Esophagus muscularis mucosa (tissue), 4 donors: ENCODE measurements around the gene OSBPL9. TPM values are rescaled to one million over a fixed set of nuclear protein-coding genes. Genes with fewer than 3 reads are reported as not detected.

Experiments
- DNase-seq: peaks from one replicate; pipeline ENCODE4 v3.0.0-alpha.2; 2017; ENCODE audit errors: extremely low spot score
- H3K27ac ChIP-seq, 4 donors: fragments of 200-600 bp; sonication (generic); replicated peaks in 1 of 4; 1 replicate in 3 of 4; 2 replicates in 1 of 4; pipeline ENCODE4 v1.5.1; 2016 to 2019; ENCODE audit warnings: mild to moderate bottlenecking in 1 of 4
- H3K27me3 ChIP-seq, 4 donors: fragments of 200-600 bp; sonication (generic); one replicate each; pipeline versions ENCODE4 v1.5.1 to v1.6.0; 2016 to 2019
- H3K36me3 ChIP-seq, 4 donors: fragments of 200-600 bp; sonication (generic); one replicate each; pipeline ENCODE4 v1.5.1; 2016 to 2019
- H3K4me1 ChIP-seq, 4 donors: fragments of 200-600 bp; sonication (generic); one replicate each; pipeline ENCODE4 v1.5.1; 2016 to 2019
- H3K4me3 ChIP-seq, 4 donors: fragments of 200-600 bp; sonication (generic); 1 replicate in 2 of 4; 2 replicates in 2 of 4; pipeline ENCODE4 v1.5.1; 2016 to 2019; ENCODE audit warnings: mild to moderate bottlenecking in 4 of 4, moderate library complexity in 1 of 4
- H3K9me3 ChIP-seq, 4 donors: fragments of 200-600 bp; sonication (generic); 1 replicate in 3 of 4; 2 replicates in 1 of 4; pipeline ENCODE4 v1.5.1; 2016 to 2019
- EP300 ChIP-seq: sonication (generic); formaldehyde crosslinking; IDR thresholded peaks from one replicate; pipeline ENCODE4 v1.6.1; 2017; ENCODE audit warnings: antibody characterized with exemption
- POLR2A ChIP-seq: fragments of 450-650 bp; IDR thresholded peaks from one replicate; pipeline ENCODE4 v1.6.1; 2017; ENCODE audit warnings: antibody characterized with exemption, moderate library complexity, mild to moderate bottlenecking, low read depth
- POLR2AphosphoS5 ChIP-seq, 2 donors: sonication (generic); formaldehyde crosslinking; IDR thresholded peaks; one replicate each; pipeline ENCODE4 v1.6.1; 2017; ENCODE audit warnings: antibody characterized with exemption in 2 of 2
- WGBS: methylation state at CpG from one replicate; pipeline ENCODE4 v1.1.5; 2018; 5-methylcytosine and 5-hydroxymethylcytosine counted together
- intact Hi-C: fragments of 100-400 bp; cut with DNase I; formaldehyde crosslinking; loops from one replicate; pipeline ENCODE4 v1.15.1; 2023
- total RNA-seq, 4 donors: library from RNA; depleted of rRNA; stranded (reverse); fragments of >200 nt; gene quantifications; one replicate each; pipeline versions ENCODE4 v1.1.0 to v1.2.1, GENCODE V29; 2016
- TF ChIP-seq, protein P1 (sequence below), 3 experiments: fragments of 200-600 bp in 2 of 3; fragments of 450-650 bp in 1 of 3; sonication (generic) in 2 of 3; IDR thresholded peaks; one replicate each; pipeline ENCODE4 v1.5.1; 2017 to 2019; ENCODE audit warnings: antibody characterized with exemption in 3 of 3, mild to moderate bottlenecking in 2 of 3, moderate library complexity in 1 of 3

Gene OSBPL9
- total RNA-seq, 4 donors from 2014 or later = 66.8 to 84.5 (median 75.9) TPM

DNA sequence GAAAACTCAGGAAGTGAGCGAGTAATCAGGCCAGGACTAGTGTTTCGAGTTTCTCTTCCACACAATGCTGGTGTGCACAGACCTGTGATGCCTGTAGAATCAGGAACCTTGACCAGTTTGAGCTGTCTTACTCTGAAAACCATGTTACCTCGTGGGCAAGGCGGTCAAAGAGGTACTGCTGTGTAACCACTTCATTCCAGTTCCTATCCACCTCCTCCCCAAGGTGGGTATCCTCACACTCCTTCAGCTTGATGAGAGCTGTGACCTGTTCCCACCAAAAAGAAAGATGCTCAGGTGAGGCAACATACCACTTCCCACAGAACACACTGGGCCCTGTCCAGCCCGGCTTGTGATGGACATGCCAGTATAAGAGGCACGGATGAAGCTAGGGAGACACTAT, 173.5 kb downstream of the OSBPL9 start:
- no peak overlapping the region for H3K27ac ChIP-seq
- no peak overlapping the region for H3K4me3 ChIP-seq
- no peak for DNase-seq
- H3K27me3 ChIP-seq = no peaks in the 10 kb centered on the region
- WGBS = 95% methylated on average over 5 of the region's 6 CpGs
- TF ChIP-seq EP300 (no peak), POLR2AphosphoS5 (IDR thresholded peaks at IDR 0.05) (no peak), POLR2A (no peak)
- TF ChIP-seq, protein P1, sequence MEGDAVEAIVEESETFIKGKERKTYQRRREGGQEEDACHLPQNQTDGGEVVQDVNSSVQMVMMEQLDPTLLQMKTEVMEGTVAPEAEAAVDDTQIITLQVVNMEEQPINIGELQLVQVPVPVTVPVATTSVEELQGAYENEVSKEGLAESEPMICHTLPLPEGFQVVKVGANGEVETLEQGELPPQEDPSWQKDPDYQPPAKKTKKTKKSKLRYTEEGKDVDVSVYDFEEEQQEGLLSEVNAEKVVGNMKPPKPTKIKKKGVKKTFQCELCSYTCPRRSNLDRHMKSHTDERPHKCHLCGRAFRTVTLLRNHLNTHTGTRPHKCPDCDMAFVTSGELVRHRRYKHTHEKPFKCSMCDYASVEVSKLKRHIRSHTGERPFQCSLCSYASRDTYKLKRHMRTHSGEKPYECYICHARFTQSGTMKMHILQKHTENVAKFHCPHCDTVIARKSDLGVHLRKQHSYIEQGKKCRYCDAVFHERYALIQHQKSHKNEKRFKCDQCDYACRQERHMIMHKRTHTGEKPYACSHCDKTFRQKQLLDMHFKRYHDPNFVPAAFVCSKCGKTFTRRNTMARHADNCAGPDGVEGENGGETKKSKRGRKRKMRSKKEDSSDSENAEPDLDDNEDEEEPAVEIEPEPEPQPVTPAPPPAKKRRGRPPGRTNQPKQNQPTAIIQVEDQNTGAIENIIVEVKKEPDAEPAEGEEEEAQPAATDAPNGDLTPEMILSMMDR (IDR thresholded peaks at IDR 0.05) = no peak
- peaks cover 0 to under 1% (median 0%) of the 10 kb centered on the region in 4 donors for H3K4me1 ChIP-seq
- peaks cover 65 to 100% (median 94%) of the 10 kb centered on the region in 4 donors for H3K36me3 ChIP-seq
- no peaks in the 10 kb centered on the region for H3K9me3 ChIP-seq
- intact Hi-C loops = no loop called here

DNA sequence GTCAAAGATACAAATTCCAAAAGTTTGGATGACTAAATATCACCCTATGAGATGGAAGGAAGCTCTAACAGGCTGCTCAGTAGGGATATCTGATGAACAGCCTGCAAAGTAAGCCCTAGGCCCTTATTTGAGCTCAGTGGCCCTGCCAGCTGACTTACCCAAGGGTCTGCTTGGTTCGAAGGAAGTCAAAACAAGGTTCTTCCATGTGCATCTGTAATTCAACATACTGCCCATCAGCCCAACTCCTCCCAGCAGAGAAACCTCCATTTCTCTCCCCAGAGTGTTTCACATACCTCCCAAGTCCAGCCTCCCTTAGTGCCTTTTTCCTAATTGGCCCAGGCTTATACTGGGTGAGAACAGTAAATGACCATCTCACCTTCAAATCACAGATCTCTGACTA, 175.0 kb downstream of the OSBPL9 start:
- no peak for DNase-seq
- 92% methylated on average over 1 of the region's 1 CpG for WGBS
- Histone ChIP-seq H3K4me3 (no peak overlapping the region), H3K9me3 (no peaks in the 10 kb centered on the region), H3K4me1 (no peaks in the 10 kb centered on the region), H3K27me3 (no peaks in the 10 kb centered on the region), H3K27ac (no peak overlapping the region), H3K36me3 (peaks cover 54 to 100% (median 90%) of the 10 kb centered on the region in 4 donors)
- TF ChIP-seq EP300 (no peak), POLR2AphosphoS5 (IDR thresholded peaks at IDR 0.05) (no peak), POLR2A (no peak)
- TF ChIP-seq, protein P1 (IDR thresholded peaks at IDR 0.05) = no peak
- intact Hi-C loops = no loop called here

DNA sequence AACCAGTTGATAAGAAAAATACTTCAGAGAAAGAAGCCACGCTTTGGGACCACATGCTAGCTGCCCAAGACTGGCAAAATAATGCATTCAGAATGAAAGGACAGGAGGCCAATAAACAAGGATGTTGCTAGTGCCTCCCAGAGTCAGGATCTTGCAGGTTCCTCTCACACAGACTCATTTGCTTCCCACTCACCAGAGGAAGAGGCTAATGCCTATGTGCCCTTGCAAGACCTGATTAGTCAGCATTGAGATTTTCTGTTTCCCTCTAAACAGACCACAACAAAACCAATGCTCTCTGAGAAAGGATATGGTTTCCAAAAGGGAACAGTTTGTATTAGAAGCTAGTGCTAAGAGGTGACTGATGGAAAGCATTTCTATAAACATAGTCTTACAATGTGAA, 176.0 kb downstream of the OSBPL9 start:
- DNase-seq = no peak
- Histone ChIP-seq H3K4me3 (no peak overlapping the region), H3K36me3 (peaks cover 54 to 100% (median 89%) of the 10 kb centered on the region in 4 donors), H3K27ac (no peak overlapping the region), H3K4me1 (no peaks in the 10 kb centered on the region), H3K27me3 (no peaks in the 10 kb centered on the region), H3K9me3 (no peaks in the 10 kb centered on the region)
- intact Hi-C loops = no loop called here
- TF ChIP-seq POLR2AphosphoS5 (IDR thresholded peaks at IDR 0.05) (peak in 1 of 2 donors; percentile 16), EP300 (no peak)
- 95% methylated on average over 1 of the region's 1 CpG for WGBS

DNA sequence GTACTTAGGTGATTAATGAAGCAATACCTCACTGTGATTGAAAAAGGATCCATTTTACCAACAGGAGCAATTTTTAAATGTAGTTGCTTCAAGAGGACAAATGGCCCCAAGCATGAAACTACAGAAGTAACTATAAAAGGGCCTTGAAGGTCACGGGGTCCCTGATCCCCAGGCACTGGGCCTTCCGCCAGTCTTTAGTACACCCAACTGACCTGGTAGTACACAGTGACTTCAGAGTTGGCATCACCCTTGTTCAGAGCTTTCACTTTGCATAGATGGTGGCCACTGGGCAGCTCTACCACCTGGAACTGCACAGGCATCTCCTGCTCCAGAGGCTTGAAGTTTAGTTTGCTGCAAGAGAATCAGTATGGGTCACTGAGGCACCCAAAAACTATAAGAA, 177.4 kb downstream of the OSBPL9 start:
- DNase-seq = no peak
- H3K27me3 ChIP-seq = no peaks in the 10 kb centered on the region
- WGBS = 100% methylated on average over 2 of the region's 2 CpGs
- peak in 1 of 2 donors; percentile 3 for TF ChIP-seq POLR2AphosphoS5 (IDR thresholded peaks at IDR 0.05)
- TF ChIP-seq, protein P1 (IDR thresholded peaks at IDR 0.05) = no peak
- peaks cover 43 to 98% (median 86%) of the 10 kb centered on the region in 4 donors for H3K36me3 ChIP-seq
- no peaks in the 10 kb centered on the region for H3K4me1 ChIP-seq
- H3K9me3 ChIP-seq = no peaks in the 10 kb centered on the region
- intact Hi-C loops = no loop called here
- no peak overlapping the region for H3K4me3 ChIP-seq
- H3K27ac ChIP-seq = no peak overlapping the region

DNA sequence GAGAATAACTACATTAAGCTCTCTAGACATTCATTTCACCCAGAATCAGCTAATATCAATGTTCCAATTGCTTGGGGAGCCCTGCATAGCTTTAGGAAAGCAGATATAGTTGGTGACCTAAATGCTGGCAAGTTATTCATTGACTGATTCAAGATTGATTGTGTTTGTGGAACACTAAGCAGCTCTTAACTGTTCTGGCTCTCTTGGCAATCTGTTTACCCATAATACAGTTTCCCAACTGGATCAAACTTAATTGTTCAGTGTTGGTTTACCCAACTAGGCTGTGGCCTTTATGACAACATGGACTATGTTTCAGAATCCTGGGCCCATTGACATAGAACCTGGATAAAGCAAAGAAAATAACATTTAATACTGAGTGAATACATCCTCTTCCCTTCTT, 178.0 kb downstream of the OSBPL9 start:
- Histone ChIP-seq H3K9me3 (no peaks in the 10 kb centered on the region), H3K36me3 (peaks cover 38 to 98% (median 86%) of the 10 kb centered on the region in 4 donors), H3K4me3 (no peak overlapping the region), H3K4me1 (no peaks in the 10 kb centered on the region), H3K27me3 (no peaks in the 10 kb centered on the region), H3K27ac (no peak overlapping the region)
- intact Hi-C loops = no loop called here
- TF ChIP-seq POLR2A = no peak
- TF ChIP-seq EP300 = no peak
- no peak for DNase-seq

DNA sequence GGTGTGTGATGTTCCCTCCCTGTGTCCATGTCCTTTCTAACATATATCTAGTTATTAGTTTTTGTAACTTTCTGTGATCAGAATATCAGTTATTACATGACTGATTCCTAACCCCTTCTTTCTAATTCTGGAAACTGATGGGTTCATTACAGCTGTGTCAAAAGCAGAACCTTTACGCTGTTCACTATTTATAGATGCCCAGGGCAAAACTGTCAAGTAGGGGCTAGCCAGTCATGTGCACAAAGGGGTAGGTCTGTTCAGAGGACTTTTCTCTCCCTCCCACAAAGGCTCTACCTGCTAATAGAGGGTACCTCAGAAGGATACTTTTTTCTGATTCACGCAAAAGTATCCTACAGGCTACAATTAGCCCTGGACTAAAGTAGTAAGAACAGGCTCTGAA, 182.5 kb downstream of the OSBPL9 start:
- Histone ChIP-seq H3K36me3 (peaks cover 26 to 96% (median 77%) of the 10 kb centered on the region in 4 donors), H3K9me3 (no peaks in the 10 kb centered on the region), H3K4me3 (no peak overlapping the region), H3K4me1 (no peaks in the 10 kb centered on the region), H3K27ac (no peak overlapping the region), H3K27me3 (no peaks in the 10 kb centered on the region)
- intact Hi-C loops = no loop called here
- TF ChIP-seq, protein P1 (IDR thresholded peaks at IDR 0.05) = no peak
- TF ChIP-seq POLR2A = no peak
- TF ChIP-seq EP300 = no peak
- TF ChIP-seq POLR2AphosphoS5 (IDR thresholded peaks at IDR 0.05) = no peak
- WGBS = 90% methylated on average over 1 of the region's 2 CpGs
- DNase-seq = no peak
